GM08714 (cell line): ENCODE data around the gene TRMT1.
A peak's percentile ranks its signal among the peaks of the same experiment; 100 is the strongest.

Source experiments
- H3K4me3 ChIP-seq: fragments of 200-500 bp; sonication (Bioruptor generic); 2 replicates; pipeline ENCODE4 v1.5.1; 2014; ENCODE audit warnings: mild to moderate bottlenecking, low read length, inconsistent platforms
- ZNF274 ChIP-seq: IDR thresholded peaks from 2 replicates; pipeline ENCODE4 v1.6.1; 2012; ENCODE audit warnings: mild to moderate bottlenecking, low read depth, low read length

TRMT1 gene

DNA sequence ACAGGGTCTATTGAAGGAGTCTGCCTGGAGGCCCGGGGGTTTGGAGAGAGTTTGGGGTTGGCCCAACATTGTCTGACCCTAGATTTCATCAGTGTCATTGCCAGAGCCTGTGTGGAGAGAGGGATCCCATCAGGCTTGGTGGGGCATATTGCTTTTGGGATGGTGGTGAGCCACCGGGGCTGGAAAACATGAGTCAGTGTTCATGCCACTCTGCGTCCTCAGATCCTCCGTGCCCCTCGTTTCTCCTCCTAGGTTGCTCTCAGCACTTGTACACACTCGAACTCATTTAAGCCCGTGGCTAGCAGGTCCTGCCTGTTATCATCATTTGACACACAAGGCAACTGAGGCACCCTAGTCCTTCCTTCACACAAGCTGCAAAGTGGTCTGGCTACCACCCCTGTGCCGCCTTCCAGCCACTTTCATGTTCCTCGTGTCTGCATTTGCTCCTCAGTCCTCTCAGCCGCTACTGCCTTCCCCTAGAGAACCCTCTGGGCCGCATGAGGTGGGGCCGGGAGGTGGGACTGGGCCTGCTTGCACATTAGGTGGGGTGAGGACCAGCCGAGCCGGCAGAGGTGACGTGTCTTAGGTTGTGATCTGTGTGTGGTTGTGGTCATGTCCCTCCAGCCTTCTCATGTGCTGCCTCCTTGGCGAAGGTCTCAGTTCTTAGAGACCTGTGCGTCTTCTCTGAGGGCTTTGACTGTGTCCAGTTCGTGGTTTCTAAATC lies 5.2 kb upstream of the TRMT1 start:
- no peak for TF ChIP-seq ZNF274
- no peak overlapping the region for H3K4me3 ChIP-seq

DNA sequence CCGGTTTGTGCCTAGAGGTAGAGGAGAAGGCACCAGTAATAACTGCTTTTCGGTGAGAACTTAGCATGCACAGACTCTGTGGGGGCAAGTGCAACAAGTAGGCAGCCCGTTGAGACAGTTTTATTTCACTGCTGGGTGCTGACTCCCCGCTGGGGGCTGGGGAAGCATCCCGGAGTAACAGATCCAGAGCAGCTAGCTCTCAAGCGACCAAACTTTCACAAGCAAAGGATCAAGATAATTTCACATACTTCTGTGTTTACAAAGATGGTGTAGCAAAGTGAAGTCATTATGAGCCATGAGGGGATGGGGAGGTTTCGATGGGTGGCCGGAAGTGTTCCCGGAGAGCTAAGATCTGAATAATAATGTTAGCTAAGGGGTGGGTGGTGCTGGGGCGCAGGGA lies 4.3 kb upstream of the TRMT1 start:
- H3K4me3 ChIP-seq = no peak overlapping the region

DNA sequence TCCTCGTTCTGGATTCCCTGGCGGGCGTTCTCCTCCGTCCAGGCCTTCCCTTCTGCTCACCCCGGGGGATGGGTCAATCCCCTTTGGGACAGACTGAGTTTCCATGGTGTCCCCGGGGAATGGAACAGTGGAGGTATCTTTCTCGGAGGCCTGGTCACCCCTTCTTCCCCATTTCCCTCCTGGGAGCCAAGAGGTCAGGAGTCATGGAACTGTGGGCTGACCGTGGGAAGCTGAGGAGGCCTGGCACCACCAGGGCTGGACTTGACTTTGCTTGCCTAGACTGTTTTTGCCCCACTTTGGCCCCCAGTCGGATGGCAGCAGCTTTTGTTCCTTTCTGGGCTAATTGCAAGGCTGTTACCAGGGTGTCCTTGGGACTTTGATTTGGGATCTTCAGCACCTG lies 3.5 kb upstream of the TRMT1 start:
- H3K4me3 ChIP-seq = no peak overlapping the region
- no peak for TF ChIP-seq ZNF274

More for the DNA sequence above, 4.3 kb upstream of the TRMT1 start:
- TF ChIP-seq ZNF274 = no peak

DNA sequence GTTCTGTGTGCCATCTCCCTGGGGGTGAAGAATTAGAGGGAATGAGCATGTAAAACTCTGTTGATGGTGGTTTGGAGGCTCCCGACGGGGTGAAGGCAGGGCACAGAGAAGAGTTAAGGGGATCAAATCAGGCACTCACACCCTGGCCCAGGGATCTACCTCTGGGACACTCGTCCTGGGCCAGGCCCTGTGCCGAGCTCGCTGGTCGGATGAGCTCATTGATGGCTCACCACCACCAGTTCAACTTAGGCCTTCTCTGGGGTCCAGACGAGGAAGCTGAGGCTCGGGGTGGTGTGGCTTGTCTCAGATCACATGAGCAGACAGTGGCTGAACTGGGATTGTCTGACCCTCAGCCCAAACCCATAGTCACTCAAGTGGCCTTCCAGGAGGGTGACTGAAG lies 3.1 kb upstream of the TRMT1 start:
- no peak overlapping the region; the same call in 1 of the 2 replicates for H3K4me3 ChIP-seq
- TF ChIP-seq ZNF274 = no peak

- no peak for TF ChIP-seq ZNF274
- peak overlapping the region; percentile 95 for H3K4me3 ChIP-seq
Observed at GRCh38 chr19:13118424-13119193, 2.1 kb upstream of the TRMT1 start.

- H3K4me3 ChIP-seq = peak within 1 kb of the TSS; percentile 95
- no peak for TF ChIP-seq ZNF274
Observed at GRCh38 chr19:13117772-13118423, 1.4 kb upstream of the TRMT1 start, which contains the start of gene NACC1. NACC1 (plus strand) TSS chr19:13118264; CDS start chr19:13135208, 16,944 bp downstream.

DNA sequence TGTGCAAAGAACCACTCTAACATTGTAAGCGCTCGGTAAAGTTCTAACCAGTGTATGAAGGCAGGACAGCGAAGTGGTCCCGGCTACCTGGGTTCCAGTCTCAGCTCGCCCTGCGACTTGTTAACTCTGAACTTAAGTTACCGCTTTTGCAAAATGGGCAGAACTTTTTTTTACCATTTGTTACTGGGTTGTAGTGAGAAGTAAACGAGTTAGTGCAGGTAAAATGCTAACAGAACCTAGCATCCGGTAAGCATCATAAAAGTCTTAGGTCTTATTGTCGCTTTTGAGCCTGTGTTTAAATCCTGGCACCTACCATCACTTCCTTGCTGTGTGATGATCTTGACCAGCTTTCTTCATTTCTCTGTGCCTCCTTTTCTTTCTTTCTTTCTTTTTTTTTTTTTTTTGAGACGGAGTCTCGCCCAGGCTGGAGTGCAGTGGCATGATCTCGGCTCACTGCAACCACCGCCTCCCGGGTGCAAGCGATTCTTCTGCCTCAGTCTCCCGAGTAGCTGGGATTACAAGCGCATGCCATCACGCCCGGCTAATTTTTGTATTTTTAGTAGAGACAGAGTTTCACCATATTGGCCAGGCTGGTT lies 734 bp upstream of the TRMT1 start:
- H3K4me3 ChIP-seq = peak overlapping the region; percentile 73
- TF ChIP-seq ZNF274 = no peak

DNA sequence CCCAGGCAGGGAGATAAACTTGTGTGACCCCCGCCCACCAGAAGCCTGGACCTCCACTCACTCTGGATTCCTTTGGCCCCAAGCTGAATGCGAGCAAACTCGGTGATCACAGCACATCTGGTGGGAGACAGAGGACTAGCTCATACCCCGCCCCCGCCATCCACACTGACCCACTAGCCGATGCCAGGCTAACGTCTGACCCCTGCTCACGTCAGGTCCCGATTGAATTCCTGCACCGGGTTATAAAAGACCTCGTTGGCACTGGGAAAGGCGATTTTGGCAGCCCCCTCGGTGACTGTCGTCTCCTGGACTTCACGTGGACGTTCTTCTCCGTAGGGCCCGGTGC lies 631 bp downstream of the TRMT1 start:
- no peak for TF ChIP-seq ZNF274
- peak overlapping the region; percentile 73 for H3K4me3 ChIP-seq

DNA sequence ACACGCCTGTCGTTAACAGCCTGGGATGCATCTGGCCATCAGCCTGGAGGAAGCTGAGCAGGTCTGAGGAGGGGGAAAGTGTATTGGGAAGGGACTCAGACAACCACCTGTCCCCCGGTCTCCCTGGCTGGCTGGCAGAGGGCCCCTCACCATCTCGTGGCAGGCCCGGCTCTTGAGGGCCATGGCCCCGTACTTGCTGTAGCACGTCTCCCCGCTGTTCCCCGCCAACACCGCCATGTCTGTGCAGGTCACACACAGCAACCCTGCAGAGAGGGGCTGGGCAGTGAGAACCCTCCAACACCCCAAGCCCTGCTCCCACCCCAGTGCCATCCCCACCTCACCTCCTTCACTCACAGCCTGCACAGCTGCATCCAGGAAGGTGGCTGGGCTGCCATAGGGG lies 4.0 kb downstream of the TRMT1 start:
- no peak for TF ChIP-seq ZNF274
- no peak overlapping the region for H3K4me3 ChIP-seq

DNA sequence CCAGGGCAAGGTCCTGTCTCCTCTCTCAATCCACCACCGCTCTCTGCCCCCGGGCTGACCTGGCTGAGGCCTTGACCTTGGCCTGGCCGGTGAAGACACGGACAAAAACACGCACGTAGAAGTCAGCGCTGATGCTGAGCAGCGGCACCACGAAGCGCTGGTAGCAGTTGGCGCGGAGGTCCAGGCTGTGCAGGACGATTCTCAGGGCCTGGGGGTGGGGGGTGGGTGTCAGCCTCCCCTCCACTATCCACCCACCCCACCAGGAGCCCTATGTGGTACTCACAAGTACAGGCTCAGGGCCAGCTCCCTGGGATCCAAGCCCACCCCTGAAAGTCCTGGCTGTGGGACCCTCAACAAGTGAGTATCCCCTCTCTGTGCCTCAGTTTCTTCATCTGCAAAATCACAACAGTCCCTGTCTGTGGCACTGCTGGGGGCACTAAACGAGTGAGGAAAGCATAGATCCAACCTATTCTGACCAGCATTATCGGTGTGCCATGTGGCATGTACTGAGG lies 6.4 kb downstream of the TRMT1 start:
- TF ChIP-seq ZNF274 = no peak
- no peak overlapping the region for H3K4me3 ChIP-seq

DNA sequence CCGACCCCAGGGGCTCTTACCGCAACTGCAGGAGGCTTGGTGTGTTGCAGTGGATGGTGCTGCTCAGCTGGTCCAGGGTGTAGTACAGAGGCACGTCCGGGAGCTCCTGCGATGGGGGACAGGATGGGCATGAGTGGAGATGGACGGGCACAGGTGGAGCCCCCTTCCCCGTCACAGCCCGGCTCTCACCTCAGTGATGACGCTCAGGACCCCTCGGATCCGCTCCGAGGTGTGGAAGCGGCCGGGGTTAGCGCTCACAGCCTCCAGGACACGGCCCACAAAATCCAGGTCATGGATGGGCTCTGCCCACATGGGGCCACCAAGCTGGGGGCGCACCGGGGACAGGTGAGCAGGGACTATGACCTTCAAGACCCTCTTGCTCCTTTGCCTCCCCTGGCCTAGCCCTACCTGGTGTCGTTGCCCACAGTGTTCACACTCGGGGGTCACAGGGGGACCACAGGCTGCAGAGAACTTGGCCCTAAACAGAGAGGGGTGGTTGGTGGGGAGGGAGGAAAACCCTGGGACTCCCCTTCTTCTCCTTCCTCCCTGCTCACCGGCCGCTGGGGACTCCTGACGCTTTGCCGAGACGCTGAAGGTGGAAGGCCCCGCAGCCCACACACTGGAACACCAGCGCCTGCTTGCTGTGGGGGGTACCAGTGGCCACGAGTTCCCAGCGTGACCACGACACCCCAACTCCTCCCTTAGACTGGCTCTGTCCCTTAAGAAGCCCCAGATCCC lies 7.0 kb downstream of the TRMT1 start:
- no peak for TF ChIP-seq ZNF274
- no peak overlapping the region for H3K4me3 ChIP-seq

- H3K4me3 ChIP-seq = peak overlapping the region; percentile 51; the same call in 1 of the 2 replicates
- no peak for TF ChIP-seq ZNF274
Observed at GRCh38 chr19:13104848-13105711, 11.5 kb downstream of the TRMT1 start.
